ENCODE results near the gene IGSF9.

Gene IGSF9, protein sequence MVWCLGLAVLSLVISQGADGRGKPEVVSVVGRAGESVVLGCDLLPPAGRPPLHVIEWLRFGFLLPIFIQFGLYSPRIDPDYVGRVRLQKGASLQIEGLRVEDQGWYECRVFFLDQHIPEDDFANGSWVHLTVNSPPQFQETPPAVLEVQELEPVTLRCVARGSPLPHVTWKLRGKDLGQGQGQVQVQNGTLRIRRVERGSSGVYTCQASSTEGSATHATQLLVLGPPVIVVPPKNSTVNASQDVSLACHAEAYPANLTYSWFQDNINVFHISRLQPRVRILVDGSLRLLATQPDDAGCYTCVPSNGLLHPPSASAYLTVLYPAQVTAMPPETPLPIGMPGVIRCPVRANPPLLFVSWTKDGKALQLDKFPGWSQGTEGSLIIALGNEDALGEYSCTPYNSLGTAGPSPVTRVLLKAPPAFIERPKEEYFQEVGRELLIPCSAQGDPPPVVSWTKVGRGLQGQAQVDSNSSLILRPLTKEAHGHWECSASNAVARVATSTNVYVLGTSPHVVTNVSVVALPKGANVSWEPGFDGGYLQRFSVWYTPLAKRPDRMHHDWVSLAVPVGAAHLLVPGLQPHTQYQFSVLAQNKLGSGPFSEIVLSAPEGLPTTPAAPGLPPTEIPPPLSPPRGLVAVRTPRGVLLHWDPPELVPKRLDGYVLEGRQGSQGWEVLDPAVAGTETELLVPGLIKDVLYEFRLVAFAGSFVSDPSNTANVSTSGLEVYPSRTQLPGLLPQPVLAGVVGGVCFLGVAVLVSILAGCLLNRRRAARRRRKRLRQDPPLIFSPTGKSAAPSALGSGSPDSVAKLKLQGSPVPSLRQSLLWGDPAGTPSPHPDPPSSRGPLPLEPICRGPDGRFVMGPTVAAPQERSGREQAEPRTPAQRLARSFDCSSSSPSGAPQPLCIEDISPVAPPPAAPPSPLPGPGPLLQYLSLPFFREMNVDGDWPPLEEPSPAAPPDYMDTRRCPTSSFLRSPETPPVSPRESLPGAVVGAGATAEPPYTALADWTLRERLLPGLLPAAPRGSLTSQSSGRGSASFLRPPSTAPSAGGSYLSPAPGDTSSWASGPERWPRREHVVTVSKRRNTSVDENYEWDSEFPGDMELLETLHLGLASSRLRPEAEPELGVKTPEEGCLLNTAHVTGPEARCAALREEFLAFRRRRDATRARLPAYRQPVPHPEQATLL

DNA sequence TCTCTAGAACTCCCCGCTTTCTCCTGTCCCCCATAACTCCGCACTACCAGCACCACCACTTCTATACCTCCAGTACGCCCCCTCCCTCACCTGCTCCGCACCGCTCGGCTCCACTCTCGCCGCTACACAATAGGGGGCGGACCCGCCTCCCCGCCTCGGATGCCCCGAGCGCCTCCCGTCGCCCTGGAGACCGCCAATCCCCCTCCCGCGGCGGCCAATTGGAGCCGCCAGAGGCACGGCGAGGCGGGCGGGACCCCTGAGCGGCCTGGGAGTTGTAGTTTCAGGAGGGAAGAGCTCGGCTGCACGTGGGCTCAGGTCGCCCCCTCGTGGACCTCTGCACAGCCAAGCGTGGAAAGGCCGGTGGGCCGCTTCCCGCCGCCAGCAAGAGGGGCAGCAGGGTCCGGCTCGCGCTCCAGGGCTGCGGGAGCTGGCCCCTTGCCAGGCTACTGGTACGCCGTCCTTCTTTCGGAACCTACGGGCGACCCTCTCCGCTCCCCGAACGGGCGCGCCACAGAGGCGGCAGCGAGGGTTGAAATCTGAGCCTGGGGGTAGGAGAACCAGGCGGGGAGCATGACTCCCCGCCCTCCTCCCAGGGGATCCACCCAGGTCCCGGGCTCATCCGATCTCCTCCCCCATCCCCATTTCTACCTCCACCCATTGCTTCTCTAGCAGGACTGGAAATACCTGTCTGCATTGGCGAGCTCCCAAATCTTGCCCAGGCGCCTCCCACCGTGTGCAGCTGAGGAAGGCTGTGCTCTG lies at the start of gene IGSF9:
Gene IGSF9, minus strand, starts transcription at position 131 of the 759 bp plus-strand sequence. CDS start 2,159 bp downstream, outside the sequence.
- TF ChIP-seq GATA3 (IDR thresholded peaks at IDR 0.05; ENCODE audit: low read depth, low read length) (no peak), GATA2 (IDR thresholded peaks at IDR 0.05; ENCODE audit: low read depth, low read length) (no peak)

DNA sequence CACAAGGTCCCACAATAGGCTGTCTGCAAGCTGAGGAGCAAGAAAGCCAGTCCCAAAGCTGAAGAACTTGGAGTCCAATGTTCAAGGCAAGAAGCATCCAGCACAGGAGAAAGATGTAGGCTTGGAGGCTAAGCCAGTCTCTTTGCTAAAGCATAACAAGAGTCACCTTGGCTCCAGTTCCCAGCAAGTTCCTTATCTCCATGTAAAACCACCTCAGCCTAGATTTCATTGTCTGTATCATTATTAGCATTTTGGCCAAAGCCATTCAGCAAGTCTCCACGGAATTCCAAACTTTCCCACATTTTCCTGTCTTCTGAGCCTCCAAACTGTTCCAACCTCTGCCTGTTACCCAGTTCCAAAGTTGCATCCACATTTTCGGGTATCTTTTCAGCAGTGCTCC lies 49.5 kb upstream of the IGSF9 start:
- TF ChIP-seq GATA3 (IDR thresholded peaks at IDR 0.05; ENCODE audit: low read depth, low read length) = no peak
- TF ChIP-seq GATA2 (IDR thresholded peaks at IDR 0.05; ENCODE audit: low read depth, low read length) = no peak

DNA sequence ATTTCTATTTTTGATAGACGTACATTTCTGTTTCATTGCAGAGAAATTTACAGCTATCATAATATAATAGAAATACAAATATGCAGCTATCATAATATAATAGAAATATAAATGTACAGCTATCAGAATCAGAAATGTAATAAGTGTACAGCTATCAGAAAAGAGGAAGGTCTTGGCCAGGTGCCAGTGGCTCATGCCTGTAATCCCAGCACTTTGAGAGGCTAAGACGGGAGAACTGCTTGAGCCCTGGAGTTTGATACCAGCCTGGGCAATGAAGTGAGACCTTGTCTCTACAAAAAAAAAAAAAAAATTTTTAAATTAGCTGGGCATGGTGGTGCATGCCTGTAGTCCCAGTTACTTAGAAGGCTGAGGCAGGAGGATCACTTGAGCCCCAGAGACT lies 48.5 kb upstream of the IGSF9 start:
- no peak for TF ChIP-seq GATA3 (IDR thresholded peaks at IDR 0.05; ENCODE audit: low read depth, low read length)
- no peak for TF ChIP-seq GATA2 (IDR thresholded peaks at IDR 0.05; ENCODE audit: low read depth, low read length)

DNA sequence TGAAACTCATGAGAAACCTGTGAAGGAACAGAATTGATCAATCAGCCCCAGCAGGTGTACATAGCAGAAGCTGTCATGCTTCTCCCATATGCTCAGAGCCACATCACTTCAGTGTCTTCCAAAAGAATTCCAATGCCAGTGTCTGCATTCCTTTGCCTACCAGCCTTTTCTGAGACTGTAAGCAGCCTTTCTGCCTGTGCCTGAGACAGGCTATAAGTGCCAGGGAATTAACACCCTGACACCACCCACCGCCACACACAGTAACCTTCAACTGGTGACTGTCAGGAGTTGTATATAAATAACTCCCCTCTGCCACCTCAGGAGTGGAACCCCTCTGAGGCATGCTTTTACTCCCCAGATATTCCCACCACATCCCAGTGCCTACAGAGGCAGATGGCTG lies 46.7 kb upstream of the IGSF9 start:
- no peak for TF ChIP-seq GATA2 (IDR thresholded peaks at IDR 0.05; ENCODE audit: low read depth, low read length)
- TF ChIP-seq GATA3 (IDR thresholded peaks at IDR 0.05; ENCODE audit: low read depth, low read length) = no peak

DNA sequence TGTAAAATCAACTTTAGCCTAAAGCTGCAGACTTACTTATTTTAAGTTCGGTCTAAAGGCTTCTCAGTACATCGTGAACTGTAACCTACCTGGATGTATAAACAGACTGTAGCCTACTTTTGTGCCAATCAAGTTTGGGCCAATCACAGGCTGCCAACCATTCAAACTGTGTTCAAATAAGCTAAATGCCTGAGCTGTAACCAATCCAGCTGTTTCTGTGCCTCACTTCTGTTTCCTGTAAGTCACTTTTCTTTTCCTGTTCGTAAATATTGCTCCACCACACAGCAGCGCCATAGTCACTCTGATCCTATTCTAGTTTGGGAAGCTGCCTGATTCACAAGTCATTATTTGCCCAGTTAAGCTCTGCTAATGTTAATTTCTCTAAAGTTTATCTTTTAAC lies 46.1 kb upstream of the IGSF9 start:
- TF ChIP-seq GATA3 (IDR thresholded peaks at IDR 0.05; ENCODE audit: low read depth, low read length) (no peak), GATA2 (IDR thresholded peaks at IDR 0.05; ENCODE audit: low read depth, low read length) (no peak)

DNA sequence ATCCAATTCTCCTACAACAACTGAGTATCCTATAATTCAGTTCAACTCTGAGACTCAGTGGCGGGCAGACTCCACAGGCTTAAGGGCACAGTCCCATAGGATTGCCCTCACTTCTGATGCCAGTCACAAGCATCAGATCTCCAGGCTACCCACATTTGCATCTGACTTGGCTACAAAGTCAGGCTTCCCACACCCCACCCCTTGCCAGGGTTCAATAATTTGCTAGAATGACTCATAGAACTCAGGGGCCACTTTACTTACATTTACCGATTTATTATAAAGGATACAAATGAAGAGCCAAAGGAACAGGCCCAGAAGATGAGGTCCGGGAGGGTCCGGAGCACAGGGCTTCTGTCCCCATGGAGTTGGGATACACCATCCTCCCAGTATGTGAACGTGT lies 44.6 kb upstream of the IGSF9 start:
- TF ChIP-seq GATA2 (IDR thresholded peaks at IDR 0.05; ENCODE audit: low read depth, low read length) = no peak
- TF ChIP-seq GATA3 (IDR thresholded peaks at IDR 0.05; ENCODE audit: low read depth, low read length) = no peak

DNA sequence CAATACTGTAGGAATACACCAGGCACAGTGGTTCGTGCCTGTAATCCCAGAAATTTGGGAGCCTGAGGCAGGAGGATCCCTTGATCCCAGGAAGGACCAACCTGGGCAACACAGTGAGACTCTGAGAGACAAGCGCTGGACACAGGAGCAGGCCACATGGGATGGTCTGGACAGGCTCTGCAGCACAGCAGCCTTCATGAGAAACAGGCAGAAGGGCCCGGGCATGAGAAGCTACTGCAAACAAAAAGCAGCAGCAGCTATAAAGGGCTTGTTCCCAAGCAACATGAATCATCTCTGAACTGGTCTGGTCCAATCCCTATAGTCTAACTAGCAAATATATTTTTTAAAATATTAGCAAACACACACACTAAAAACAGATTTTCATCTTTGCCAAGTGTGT lies 44.2 kb upstream of the IGSF9 start:
- TF ChIP-seq GATA2 (IDR thresholded peaks at IDR 0.05; ENCODE audit: low read depth, low read length) (no peak), GATA3 (IDR thresholded peaks at IDR 0.05; ENCODE audit: low read depth, low read length) (no peak)

DNA sequence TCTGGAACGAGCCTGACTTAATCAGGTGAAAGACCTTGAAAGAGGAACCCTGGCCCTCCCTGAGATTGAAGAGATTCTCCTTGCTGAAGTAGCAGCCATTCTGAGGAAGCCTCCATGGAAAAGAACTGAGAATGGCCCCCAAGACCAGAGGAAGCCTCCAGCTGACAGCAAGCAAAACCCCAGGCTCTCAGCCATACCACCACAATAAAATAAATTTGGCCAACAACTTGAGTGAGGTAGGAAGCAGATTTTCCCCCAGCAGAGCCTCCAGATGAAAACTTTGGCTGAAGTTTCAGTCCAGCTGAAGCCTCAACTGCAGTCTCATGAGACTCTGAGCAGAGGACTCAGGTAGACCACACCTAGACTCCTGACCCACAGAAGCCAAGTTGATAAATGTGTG lies 42.6 kb upstream of the IGSF9 start:
- TF ChIP-seq GATA3 (IDR thresholded peaks at IDR 0.05; ENCODE audit: low read depth, low read length) = no peak
- TF ChIP-seq GATA2 (IDR thresholded peaks at IDR 0.05; ENCODE audit: low read depth, low read length) = no peak

DNA sequence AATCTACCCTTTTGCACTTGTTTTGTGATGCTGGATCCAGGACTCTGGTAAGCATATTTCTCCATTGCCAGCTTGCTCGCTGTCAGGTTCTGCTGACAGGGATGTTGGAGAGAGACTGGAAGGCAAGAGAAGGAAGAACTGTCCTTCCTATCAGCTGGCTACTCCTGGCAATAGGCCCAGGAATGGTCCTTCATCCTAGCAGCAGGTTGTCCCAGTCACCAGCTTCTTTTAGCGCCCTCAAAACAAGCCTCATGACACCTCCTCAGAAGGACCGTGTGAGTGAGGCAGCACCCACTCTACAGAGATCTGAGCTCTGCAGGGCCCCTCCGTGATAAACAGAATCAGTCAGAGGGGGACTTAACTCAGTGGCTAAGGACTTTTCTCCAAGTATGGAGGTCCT lies 41.8 kb upstream of the IGSF9 start:
- TF ChIP-seq GATA2 (IDR thresholded peaks at IDR 0.05; ENCODE audit: low read depth, low read length) = no peak
- no peak for TF ChIP-seq GATA3 (IDR thresholded peaks at IDR 0.05; ENCODE audit: low read depth, low read length)

DNA sequence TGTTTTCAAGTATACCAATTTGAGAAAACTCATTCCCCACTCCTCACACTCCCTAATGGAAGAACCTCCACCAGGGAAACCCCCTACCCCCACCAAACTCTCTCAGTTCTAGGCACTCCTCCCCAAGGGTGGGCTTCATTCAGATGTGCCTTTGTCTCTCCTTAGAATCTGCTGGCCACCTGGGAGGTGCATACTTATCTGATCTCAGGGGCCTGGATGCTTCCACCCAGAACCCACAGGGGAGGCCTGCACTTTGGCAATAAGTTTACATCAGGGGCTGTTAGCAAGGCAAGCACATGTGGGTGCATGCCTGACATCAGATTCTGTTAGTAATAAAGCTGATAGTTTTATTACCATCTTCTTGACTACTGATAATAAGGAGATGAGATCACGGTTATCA lies 41.1 kb upstream of the IGSF9 start:
- TF ChIP-seq GATA3 (IDR thresholded peaks at IDR 0.05; ENCODE audit: low read depth, low read length) = no peak
- no peak for TF ChIP-seq GATA2 (IDR thresholded peaks at IDR 0.05; ENCODE audit: low read depth, low read length)

DNA sequence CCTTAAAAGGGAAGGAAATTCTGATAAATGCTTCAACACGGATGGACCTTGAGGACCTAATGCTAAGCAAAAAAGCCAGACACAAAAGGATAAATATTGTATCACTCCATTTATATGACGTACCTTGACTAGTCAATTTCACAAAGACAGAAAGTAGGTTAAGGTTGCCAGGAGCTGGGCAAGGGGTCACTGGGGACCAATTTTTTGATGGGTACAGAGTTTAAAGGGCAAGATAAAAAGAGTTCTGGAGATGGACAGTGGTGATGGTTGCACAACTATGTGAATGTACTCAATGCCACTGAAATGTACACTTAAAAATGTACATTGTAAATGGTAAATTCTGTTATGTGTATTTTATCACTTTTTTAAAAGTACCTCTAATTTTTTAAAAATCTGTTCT lies 40.7 kb upstream of the IGSF9 start:
- TF ChIP-seq GATA2 (IDR thresholded peaks at IDR 0.05; ENCODE audit: low read depth, low read length) (no peak), GATA3 (IDR thresholded peaks at IDR 0.05; ENCODE audit: low read depth, low read length) (no peak)

DNA sequence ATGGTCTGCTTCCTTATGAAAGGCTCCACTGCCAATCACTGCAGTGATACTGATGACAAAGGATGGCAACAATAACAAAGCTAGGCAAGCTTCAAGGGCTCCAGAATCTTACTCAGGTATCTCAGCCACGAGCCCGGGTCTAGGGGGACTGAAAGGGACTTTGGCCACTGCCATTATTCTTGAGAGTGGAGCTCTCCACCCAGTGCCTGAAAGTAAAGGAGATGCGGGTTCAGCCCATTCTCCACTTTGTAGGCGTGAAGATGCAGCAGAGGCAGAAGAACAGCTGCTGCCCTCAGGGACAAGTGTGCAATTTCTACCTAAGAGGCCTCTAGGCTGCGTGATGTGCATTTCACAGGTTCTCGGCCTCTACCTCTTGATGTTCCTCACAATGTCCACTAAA lies 40.1 kb upstream of the IGSF9 start:
- no peak for TF ChIP-seq GATA3 (IDR thresholded peaks at IDR 0.05; ENCODE audit: low read depth, low read length)

DNA sequence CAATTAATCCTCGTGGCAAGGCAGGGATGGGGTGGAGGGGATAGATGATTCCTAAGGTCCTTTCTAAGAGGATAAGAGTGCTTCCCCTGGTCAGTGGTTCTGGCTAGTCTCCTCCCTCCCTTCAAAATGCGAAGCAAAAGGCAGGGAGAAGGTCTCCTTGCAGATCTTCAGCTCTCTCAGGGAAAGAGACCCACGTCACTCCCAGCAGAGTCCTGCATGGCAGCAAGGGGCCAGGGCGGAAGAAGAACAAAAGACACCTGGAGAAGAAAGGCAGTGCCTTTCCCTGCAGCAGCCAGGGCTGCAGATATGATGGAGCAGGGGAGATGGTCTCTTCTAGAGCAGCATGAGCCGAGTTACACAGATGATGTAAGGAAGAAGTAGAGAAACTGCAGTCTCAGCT lies 38.3 kb upstream of the IGSF9 start:
- TF ChIP-seq GATA3 (IDR thresholded peaks at IDR 0.05; ENCODE audit: low read depth, low read length) (no peak), GATA2 (IDR thresholded peaks at IDR 0.05; ENCODE audit: low read depth, low read length) (no peak)

DNA sequence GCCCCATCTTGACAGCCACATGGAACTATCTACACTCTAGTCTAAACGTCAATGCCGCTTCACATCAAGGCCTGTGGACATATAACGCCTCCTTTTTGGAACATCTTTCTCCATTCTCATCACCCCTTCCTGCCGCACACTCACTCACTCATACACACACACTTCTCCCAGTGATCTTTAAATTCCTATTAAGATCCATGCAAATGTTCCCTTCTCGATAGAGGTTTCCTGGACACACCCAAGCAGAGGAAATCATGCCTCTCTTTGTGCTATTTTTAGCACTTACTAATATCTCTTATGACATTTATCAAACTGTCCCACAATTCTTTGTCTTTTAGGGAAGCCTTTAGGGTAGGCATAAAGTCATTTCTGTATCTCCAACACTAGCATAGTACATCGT lies 36.9 kb upstream of the IGSF9 start:
- TF ChIP-seq GATA3 (IDR thresholded peaks at IDR 0.05; ENCODE audit: low read depth, low read length) = no peak
- TF ChIP-seq GATA2 (IDR thresholded peaks at IDR 0.05; ENCODE audit: low read depth, low read length) = no peak

All from SH-SY5Y (cell line).